Esophagus muscularis mucosa (tissue), 3 donors: Measurements from ENCODE around the gene HTR1D.

Source experiments
- CTCF ChIP-seq, 3 experiments: fragments of 200-600 bp in 2 of 3; fragments of 450-650 bp in 1 of 3; sonication (generic) in 2 of 3; IDR thresholded peaks; one replicate each; pipeline ENCODE4 v1.5.1; 2017 to 2019; ENCODE audit warnings: antibody characterized with exemption in 3 of 3, mild to moderate bottlenecking in 2 of 3, moderate library complexity in 1 of 3
- POLR2A ChIP-seq: fragments of 450-650 bp; IDR thresholded peaks from one replicate; pipeline ENCODE4 v1.6.1; 2017; ENCODE audit warnings: antibody characterized with exemption, moderate library complexity, mild to moderate bottlenecking, low read depth
- POLR2AphosphoS5 ChIP-seq, 2 donors: sonication (generic); formaldehyde crosslinking; IDR thresholded peaks; one replicate each; pipeline ENCODE4 v1.6.1; 2017; ENCODE audit warnings: antibody characterized with exemption in 2 of 2

- no peak for TF ChIP-seq CTCF (IDR thresholded peaks at IDR 0.05)
- no peak for TF ChIP-seq POLR2AphosphoS5 (IDR thresholded peaks at IDR 0.05)
- no peak for TF ChIP-seq POLR2A
Measured at GRCh38 chr1:23217421-23218115, at the start of gene HTR1D.
